ENCODE results near the gene TACR2. TPM values are rescaled to one million over a fixed set of nuclear protein-coding genes. Genes with fewer than 3 reads are reported as not detected.

TACR2 gene
- total and polyA plus RNA-seq, 2 of the 13 experiments (the other 11 are each of a cell fraction or from before 2014, with no cell fraction given) = 0.04 TPM; not detected in 1

GRCh38 chr10:69392481-69393000 is 24.2 kb downstream of the TACR2 start:
- Histone ChIP-seq H3K36me3 (replicated peaks in 1 of 2; ENCODE audit: control insufficient read depth in 1 of 2, insufficient read depth in 2 of 2, low read length in 2 of 2) (no peaks in the 10 kb centered on the region), H3K4me3 (replicated peaks in 1 of 3; ENCODE audit: insufficient read depth in 1 of 3, low read depth in 2 of 3, low read length in 3 of 3) (no peak overlapping the region), H3K9ac (ENCODE audit: insufficient read depth, low read depth, low read length) (no peak overlapping the region), H2AFZ (ENCODE audit: low read length) (no peak overlapping the region), H3K4me2 (ENCODE audit: low read depth, low read length) (no peak overlapping the region), H4K20me1 (ENCODE audit: insufficient read depth, low read length) (no peaks in the 10 kb centered on the region), H3K79me2 (ENCODE audit: insufficient read depth, low read length) (no peaks in the 10 kb centered on the region), H3K27ac (ENCODE audit: extremely low read length, insufficient read depth, low read length) (no peak overlapping the region), H3K4me1 (ENCODE audit: insufficient read depth, low read length) (no peaks in the 10 kb centered on the region), H3K9me3 (ENCODE audit: low read length) (no peaks in the 10 kb centered on the region), H3K27me3 (ENCODE audit: control insufficient read depth in 1 of 2, insufficient read depth in 2 of 2, low read length in 2 of 2) (peaks cover 0 to 6% of the 10 kb centered on the region in 2 experiments; a peak in 1 of 5 replicates)
- 18% methylated on average over 5 of the region's 7 CpGs for WGBS (ENCODE audit: low lambda C conversion rate)
- ATAC-seq (peak; percentile 96), FAIRE-seq (peak; percentile 93), DNase-seq (ENCODE audit: low spot score) (peak; percentile 69)
- ChIA-PET CTCF (ENCODE audit: low intra/inter-chr PET ratio, low total read pairs) (interaction anchor here (0.6 to 4.4 kb wide), 4 partner anchors 115 to 388 kb away, joined by 3 to 34 read pairs (median 4); no protein-coding TSS in a partner anchor), POLR2A (interaction anchor here (1.1 kb wide), 1 partner anchor 16 kb away, joined by 3 read pairs; no protein-coding TSS in a partner anchor)
- intact Hi-C loops (cut with micrococcal nuclease; ENCODE audit: unreplicated experiment) = loop anchor here (1.0 kb wide), 1 partner anchor 155 kb away; no protein-coding TSS in a partner anchor
- BruUV-seq (replicated peaks) = no TSS peak
- in situ Hi-C loops (cut with HindIII; ENCODE audit: extremely low pct_ligation_motif_present, low pct_unique_long_range_greater_than_20kb) = no loop called here
- TF ChIP-seq, protein P1, sequence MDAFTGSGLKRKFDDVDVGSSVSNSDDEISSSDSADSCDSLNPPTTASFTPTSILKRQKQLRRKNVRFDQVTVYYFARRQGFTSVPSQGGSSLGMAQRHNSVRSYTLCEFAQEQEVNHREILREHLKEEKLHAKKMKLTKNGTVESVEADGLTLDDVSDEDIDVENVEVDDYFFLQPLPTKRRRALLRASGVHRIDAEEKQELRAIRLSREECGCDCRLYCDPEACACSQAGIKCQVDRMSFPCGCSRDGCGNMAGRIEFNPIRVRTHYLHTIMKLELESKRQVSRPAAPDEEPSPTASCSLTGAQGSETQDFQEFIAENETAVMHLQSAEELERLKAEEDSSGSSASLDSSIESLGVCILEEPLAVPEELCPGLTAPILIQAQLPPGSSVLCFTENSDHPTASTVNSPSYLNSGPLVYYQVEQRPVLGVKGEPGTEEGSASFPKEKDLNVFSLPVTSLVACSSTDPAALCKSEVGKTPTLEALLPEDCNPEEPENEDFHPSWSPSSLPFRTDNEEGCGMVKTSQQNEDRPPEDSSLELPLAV (CRISPR knock-in tag; conservative IDR thresholded peaks at IDR 0.05; ENCODE audit: low read depth) = no peak
- TF ChIP-seq, protein P2, sequence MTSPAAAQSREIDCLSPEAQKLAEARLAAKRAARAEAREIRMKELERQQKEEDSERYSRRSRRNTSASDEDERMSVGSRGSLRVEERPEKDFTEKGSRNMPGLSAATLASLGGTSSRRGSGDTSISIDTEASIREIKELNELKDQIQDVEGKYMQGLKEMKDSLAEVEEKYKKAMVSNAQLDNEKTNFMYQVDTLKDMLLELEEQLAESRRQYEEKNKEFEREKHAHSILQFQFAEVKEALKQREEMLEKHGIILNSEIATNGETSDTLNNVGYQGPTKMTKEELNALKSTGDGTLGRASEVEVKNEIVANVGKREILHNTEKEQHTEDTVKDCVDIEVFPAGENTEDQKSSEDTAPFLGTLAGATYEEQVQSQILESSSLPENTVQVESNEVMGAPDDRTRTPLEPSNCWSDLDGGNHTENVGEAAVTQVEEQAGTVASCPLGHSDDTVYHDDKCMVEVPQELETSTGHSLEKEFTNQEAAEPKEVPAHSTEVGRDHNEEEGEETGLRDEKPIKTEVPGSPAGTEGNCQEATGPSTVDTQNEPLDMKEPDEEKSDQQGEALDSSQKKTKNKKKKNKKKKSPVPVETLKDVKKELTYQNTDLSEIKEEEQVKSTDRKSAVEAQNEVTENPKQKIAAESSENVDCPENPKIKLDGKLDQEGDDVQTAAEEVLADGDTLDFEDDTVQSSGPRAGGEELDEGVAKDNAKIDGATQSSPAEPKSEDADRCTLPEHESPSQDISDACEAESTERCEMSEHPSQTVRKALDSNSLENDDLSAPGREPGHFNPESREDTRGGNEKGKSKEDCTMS (CRISPR knock-in tag; conservative IDR thresholded peaks at IDR 0.05) = no peak
- TF ChIP-seq TERF1 (CRISPR knock-in tag; IDR thresholded peaks at IDR 0.05) (no peak), NFE2L2 (IDR thresholded peaks at IDR 0.05; ENCODE audit: low read length) (no peak), CEBPG (CRISPR knock-in tag; IDR thresholded peaks at IDR 0.05) (peak; percentile 97), FOXA3 (CRISPR knock-in tag; IDR thresholded peaks at IDR 0.05) (0 out of 2 replicates have a peak, but pooled peaks have one; percentile 23), ZNF510 (CRISPR knock-in tag; IDR thresholded peaks at IDR 0.05; ENCODE audit: low read depth) (no peak), ZNF563 (CRISPR knock-in tag; IDR thresholded peaks at IDR 0.05) (no peak), HOXA9 (CRISPR knock-in tag; IDR thresholded peaks at IDR 0.05; ENCODE audit: borderline replicate concordance) (no peak), ZNF777 (CRISPR knock-in tag; IDR thresholded peaks at IDR 0.05) (no peak), ATF2 (CRISPR knock-in tag; IDR thresholded peaks at IDR 0.05) (peak; percentile 28; the same call in 1 of the 2 replicates), WIZ (CRISPR knock-in tag; IDR thresholded peaks at IDR 0.05) (no peak), XRCC5 (optimal IDR thresholded peaks at IDR 0.05; ENCODE audit: low read length) (peak; percentile 90), RFXAP (CRISPR knock-in tag; IDR thresholded peaks at IDR 0.05; ENCODE audit: borderline replicate concordance) (no peak), GATAD1 (CRISPR knock-in tag; IDR thresholded peaks at IDR 0.05) (peak; percentile 38; the same call in 1 of the 2 replicates), PLRG1 (conservative IDR thresholded peaks at IDR 0.05) (no peak), ZNF720 (CRISPR knock-in tag; IDR thresholded peaks at IDR 0.05) (no peak)

Data from HepG2 (cell line).